NT2/D1 (cell line): ENCODE results near the gene P2RY6.

Experiments used
- DNase-seq: peaks from one replicate; pipeline ENCODE4 v3.0.0-alpha.2; 2011; ENCODE audit warnings: low read depth, low spot score
- H3K27me3 ChIP-seq: 2 replicates; pipeline ENCODE4 v1.6.0; 2011; ENCODE audit warnings: mild to moderate bottlenecking; ENCODE audit not compliant: insufficient read length, insufficient read depth
- H3K36me3 ChIP-seq: 2 replicates; pipeline ENCODE4 v1.6.1; 2011; ENCODE audit warnings: mild to moderate bottlenecking, low read length, mixed read lengths; ENCODE audit not compliant: insufficient read depth, insufficient read length
- H3K4me1 ChIP-seq: 2 replicates; pipeline ENCODE4 v1.5.1; 2011; ENCODE audit not compliant: insufficient read depth, insufficient read length
- H3K4me3 ChIP-seq: 2 replicates; pipeline ENCODE4 v1.5.1; 2011; ENCODE audit warnings: low read depth; ENCODE audit not compliant: insufficient read length
- H3K9ac ChIP-seq: 2 replicates; pipeline ENCODE4 v1.6.0; 2011; ENCODE audit warnings: low read depth; ENCODE audit not compliant: insufficient read length
- H3K9me3 ChIP-seq: 2 replicates; pipeline ENCODE4 v1.5.1; 2011; ENCODE audit warnings: mild to moderate bottlenecking, low read length; ENCODE audit not compliant: insufficient read depth
- SUZ12 ChIP-seq: IDR thresholded peaks from 2 replicates; pipeline ENCODE4 v1.6.1; 2011; ENCODE audit not compliant: insufficient read length, insufficient read depth; ENCODE audit errors: extremely low read depth
- YY1 ChIP-seq: IDR thresholded peaks from 2 replicates; pipeline ENCODE4 v1.6.1; 2011; ENCODE audit not compliant: insufficient read length, insufficient read depth
- ZNF274 ChIP-seq: IDR thresholded peaks from 2 replicates; pipeline ENCODE4 v1.6.1; 2011; ENCODE audit warnings: mild to moderate bottlenecking, low read depth, low read length

Gene P2RY6

DNA sequence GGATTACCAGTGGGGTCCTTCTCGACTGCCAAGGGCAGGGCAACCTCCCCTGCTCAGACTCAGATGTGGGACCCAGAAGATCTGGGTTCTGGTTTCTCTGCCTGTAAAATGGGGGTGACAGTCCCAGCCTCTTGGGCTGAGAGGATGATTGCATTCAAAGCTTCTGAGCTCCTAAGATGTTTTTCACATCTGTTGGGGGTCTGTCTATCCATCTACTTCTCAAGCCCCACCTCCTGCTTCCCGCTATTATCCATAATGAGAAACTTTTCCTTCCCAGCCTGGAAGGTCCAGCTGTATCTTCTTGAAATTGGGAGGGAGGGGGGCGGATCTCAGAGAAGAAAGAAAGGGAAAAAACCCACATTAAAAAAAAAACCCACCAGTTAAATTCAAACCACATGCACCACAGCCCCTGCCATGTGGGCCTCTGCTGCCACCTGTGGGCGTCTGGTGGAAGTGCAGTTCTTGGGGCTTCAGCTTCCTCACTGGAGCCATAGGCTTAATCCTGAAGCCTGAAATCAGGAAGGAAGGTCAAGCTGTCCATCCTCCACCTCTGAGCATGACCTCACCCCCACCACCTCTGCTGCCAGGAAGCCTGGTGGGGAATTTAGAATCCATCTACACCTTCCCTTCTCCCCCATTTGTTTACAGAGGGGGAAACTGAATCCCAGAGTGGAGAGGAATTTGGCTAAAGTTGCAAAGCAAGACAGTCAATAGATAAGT lies 63.2 kb downstream of the P2RY6 start:
- H3K4me1 ChIP-seq, result peaks cover 42% of the 10 kb centered on the region
- peaks cover 20% of the 10 kb centered on the region for H3K36me3 ChIP-seq
- no peaks in the 10 kb centered on the region for H3K27me3 ChIP-seq
- no peak overlapping the region for H3K9ac ChIP-seq
- TF ChIP-seq ZNF274 (no peak), YY1 (no peak), SUZ12 (no peak)
- no peaks in the 10 kb centered on the region for H3K9me3 ChIP-seq
- no peak overlapping the region for H3K4me3 ChIP-seq
- peak; percentile 66 for DNase-seq

DNA sequence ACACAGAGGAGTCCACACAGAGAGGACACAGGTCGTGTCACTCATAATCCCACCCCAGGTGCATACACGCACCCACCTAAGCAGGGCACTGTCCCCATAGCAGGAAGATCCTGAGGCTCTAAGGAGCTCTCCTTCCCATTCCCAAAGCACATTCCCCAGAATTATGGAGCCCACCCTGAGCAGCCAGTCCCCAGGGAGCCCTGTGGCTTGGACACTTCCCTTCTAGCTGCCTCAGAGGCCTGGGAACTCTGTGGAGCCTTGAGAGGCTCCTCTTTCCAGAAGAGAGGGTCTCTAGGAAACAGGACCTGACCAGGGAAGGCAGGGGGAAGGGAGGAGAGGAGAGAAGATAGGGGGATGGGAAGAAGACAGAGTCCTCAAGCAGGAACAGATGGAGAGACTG lies 65.7 kb downstream of the P2RY6 start:
- Histone ChIP-seq H3K4me1 (peaks cover 29% of the 10 kb centered on the region), H3K27me3 (peaks cover 12% of the 10 kb centered on the region), H3K9me3 (no peaks in the 10 kb centered on the region), H3K4me3 (no peak overlapping the region), H3K9ac (no peak overlapping the region), H3K36me3 (peaks cover 24% of the 10 kb centered on the region)
- TF ChIP-seq YY1 (no peak), SUZ12 (no peak), ZNF274 (no peak)
- DNase-seq, result no peak

DNA sequence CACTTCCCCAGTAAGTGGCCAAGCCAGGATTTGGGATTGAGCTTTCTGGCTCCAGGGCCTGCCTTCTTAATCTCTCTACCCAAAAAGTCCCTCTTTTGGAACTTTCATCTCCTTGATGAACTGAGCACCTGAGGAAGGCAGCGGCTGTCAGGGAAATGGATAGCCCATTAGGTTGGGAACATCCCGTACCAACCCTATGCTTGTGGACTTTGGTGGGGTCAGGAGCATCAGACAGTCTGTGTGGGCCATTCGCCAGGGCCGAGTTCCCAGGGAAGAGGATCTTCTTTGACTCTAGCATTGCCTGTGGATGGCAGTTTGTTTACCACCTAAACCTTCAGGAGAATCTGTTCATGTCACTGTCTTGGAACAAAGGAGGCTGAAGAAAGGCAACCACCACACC lies 66.1 kb downstream of the P2RY6 start:
- no peak for DNase-seq
- peaks cover 24% of the 10 kb centered on the region for H3K36me3 ChIP-seq
- H3K4me3 ChIP-seq, result no peak overlapping the region
- H3K9ac ChIP-seq, result no peak overlapping the region
- H3K9me3 ChIP-seq, result no peaks in the 10 kb centered on the region
- H3K27me3 ChIP-seq, result peaks cover 12% of the 10 kb centered on the region
- H3K4me1 ChIP-seq, result peaks cover 28% of the 10 kb centered on the region
- TF ChIP-seq SUZ12 (no peak), YY1 (no peak), ZNF274 (no peak)

DNA sequence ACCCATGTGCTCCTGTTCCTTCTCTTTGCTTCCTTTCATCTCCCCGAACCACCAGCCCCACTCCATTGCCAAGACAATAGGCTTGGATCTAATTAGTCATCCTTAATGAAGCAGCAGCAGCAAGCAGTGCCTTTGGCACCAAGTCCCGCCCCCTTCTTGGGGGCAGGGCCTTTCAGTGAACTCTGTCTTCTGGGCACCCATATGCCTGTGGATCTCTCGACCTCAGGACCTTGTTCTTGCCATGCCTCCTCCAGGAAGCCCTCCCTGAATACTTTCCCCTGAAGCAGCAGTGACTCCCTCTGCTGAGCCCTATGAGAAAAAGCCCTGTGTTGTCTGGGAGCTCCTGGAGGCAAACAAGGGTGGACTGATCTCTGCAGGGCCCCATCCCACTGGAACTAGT lies 68.0 kb downstream of the P2RY6 start:
- Histone ChIP-seq H3K4me3 (no peak overlapping the region), H3K27me3 (peaks cover 15% of the 10 kb centered on the region), H3K9me3 (no peaks in the 10 kb centered on the region), H3K9ac (no peak overlapping the region), H3K4me1 (peaks cover 23% of the 10 kb centered on the region), H3K36me3 (peaks cover 27% of the 10 kb centered on the region)
- TF ChIP-seq ZNF274 (no peak), YY1 (no peak), SUZ12 (no peak)
- no peak for DNase-seq

DNA sequence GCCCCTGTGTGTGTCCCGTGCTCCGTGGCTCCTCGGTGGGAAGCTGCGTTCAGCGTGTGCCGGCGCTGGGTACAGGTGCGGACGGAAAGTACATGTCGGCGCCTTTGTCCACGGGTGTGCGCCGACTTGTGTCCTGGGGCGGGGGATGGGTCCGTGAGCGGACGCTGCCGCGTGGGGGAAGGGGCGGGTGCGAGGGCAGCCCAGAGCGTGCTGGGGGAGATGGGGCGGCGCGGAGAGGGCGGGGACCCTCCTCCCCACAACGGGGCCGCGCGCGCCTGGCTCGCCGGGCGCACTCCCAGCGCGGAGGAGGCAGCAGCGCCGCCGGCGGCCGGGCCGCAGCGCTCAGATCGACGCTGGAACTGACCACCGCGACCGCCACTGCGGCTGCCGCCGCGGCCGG lies 70.5 kb downstream of the P2RY6 start:
- H3K36me3 ChIP-seq, result peaks cover 26% of the 10 kb centered on the region
- peaks cover 15% of the 10 kb centered on the region for H3K27me3 ChIP-seq
- H3K9ac ChIP-seq, result no peak overlapping the region
- no peak for DNase-seq
- peaks cover 22% of the 10 kb centered on the region for H3K4me1 ChIP-seq
- TF ChIP-seq YY1 (no peak), SUZ12 (no peak), ZNF274 (no peak)
- H3K9me3 ChIP-seq, result no peaks in the 10 kb centered on the region
- H3K4me3 ChIP-seq, result peak overlapping the region; percentile 32

DNA sequence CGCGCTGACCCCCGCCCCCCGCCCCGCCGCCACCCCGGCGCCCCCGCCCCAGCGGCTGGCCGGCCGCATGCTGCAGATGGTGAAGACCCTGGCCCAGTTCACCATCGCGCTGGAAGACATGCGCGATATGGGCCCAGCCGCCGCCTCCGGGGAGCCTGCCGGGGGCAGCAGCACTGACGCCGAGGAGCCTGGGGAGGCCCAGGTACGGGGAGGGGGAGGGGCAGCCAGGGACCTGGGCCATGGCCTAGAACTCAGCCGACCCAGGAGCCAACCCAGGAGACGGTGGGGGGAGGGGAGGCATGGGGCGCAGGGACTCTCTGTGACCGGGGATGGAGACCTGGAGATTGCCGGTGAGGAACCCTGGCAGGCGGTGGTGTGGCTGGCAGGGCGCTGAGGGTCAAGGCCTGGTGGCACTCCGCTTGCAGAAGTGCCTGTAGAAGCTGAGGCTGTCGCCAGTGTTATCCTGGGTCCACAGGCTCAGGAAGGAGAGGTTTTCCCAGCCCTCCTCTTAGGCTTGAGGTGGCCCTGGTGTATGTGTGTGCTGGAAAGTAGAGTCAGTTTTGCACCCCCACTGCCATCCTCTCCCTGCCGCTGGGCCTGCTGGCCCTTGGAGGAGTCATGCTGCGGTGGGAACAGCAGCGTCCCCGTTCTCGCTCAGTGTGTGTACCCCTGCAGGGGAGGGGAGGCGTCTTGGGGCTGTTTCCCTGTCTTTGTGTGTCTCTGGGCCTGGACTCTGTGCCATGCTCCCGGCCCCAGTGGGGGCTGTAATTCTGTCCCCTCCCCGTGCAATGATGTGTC lies 71.1 kb downstream of the P2RY6 start:
- DNase-seq, result no peak
- TF ChIP-seq ZNF274, result no peak
- TF ChIP-seq YY1, result no peak
- no peak for TF ChIP-seq SUZ12
- peak overlapping the region; percentile 8 for H3K4me3 ChIP-seq
- H3K9ac ChIP-seq, result peak overlapping the region; percentile 63
- H3K9me3 ChIP-seq, result no peaks in the 10 kb centered on the region
- peaks cover 22% of the 10 kb centered on the region for H3K4me1 ChIP-seq
- peaks cover 15% of the 10 kb centered on the region for H3K27me3 ChIP-seq
- peaks cover 32% of the 10 kb centered on the region for H3K36me3 ChIP-seq

DNA sequence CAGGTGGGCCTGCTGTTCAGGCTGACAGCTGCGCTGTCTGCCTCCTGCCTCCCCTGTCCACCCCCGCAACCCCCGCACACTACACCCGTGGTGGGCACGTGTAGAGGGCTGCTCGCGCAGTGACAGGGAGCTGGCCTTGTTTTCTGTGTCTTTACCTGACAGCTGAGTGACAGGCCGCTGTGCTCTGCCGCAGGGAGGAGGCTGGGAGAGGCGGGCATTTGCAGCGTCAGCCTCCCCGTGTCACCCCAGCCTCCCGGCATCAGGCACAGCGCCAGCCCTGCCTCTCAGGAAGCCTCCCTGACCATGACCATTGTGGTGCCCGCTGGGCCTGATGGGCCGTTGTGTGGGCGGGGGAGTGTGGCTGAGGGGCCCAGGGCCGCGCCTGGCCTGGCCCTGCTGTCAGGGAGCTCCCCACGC lies 72.1 kb downstream of the P2RY6 start:
- H3K36me3 ChIP-seq, result peaks cover 35% of the 10 kb centered on the region
- no peak overlapping the region for H3K9ac ChIP-seq
- no peak for DNase-seq
- peaks cover 22% of the 10 kb centered on the region for H3K4me1 ChIP-seq
- H3K27me3 ChIP-seq, result peaks cover 15% of the 10 kb centered on the region
- no peak overlapping the region for H3K4me3 ChIP-seq
- H3K9me3 ChIP-seq, result no peaks in the 10 kb centered on the region
- TF ChIP-seq SUZ12, result no peak
